Endothelial cell of umbilical vein (primary cell): ENCODE results near the gene ICAM1. TPM values are rescaled to one million over a fixed set of nuclear protein-coding genes. Genes with fewer than 3 reads are reported as not detected.

ENCODE experiments used
- BruUV-seq: library from RNA; stranded (reverse); fragments of 400-500 nt; replicated peaks from 2 replicates; lab custom pipeline; 2021; lab: Mats Ljungman, UMichigan
- CTCF ChIA-PET: fragments of 300-600, 350-600 bp; sonication (Branson Sonifier 250); formaldehyde crosslinking; loops from one replicate; lab custom pipeline; 2021; ENCODE audit warnings: antibody characterized with exemption, inconsistent platforms; lab: Charles Lee
- POLR2A ChIA-PET: fragments of 300-600, 350-600 bp; sonication (Branson Sonifier 250); formaldehyde crosslinking; loops from one replicate; lab custom pipeline; 2021; ENCODE audit warnings: antibody characterized with exemption, inconsistent platforms; lab: Charles Lee
- DNase-seq: peaks from one replicate; pipeline ENCODE4 v3.0.0-alpha.2; 2011; ENCODE audit warnings: low read depth, low spot score
- FAIRE-seq: peaks from 2 replicates; lab custom pipeline; 2011; peaks lifted over from hg19 to GRCh38; lab: Jason Lieb, UNC
- H2AFZ ChIP-seq: 2 replicates; pipeline ENCODE4 v1.6.0; 2012; ENCODE audit warnings: low read depth, low read length, control low read depth, inconsistent platforms
- H3K27ac ChIP-seq: 2 replicates; pipeline ENCODE4 v1.5.1; 2011; ENCODE audit warnings: low read depth, mild to moderate bottlenecking, control low read depth, low read length, moderate library complexity; ENCODE audit not compliant: insufficient read depth
- H3K27me3 ChIP-seq, 2 experiments: 2 replicates each; pipeline versions ENCODE4 v1.6.0 to v1.6.1; 2011; ENCODE audit warnings: low read length in 2 of 2, mixed read lengths in 1 of 2; ENCODE audit not compliant: control insufficient read depth in 2 of 2, insufficient read depth in 2 of 2
- H3K36me3 ChIP-seq, 2 experiments: 2 replicates in 1 of 2; 3 replicates in 1 of 2; pipeline ENCODE4 v1.5.1; 2011; ENCODE audit warnings: low read length in 2 of 2, mild to moderate bottlenecking in 1 of 2, moderate library complexity in 1 of 2; ENCODE audit not compliant: control insufficient read depth in 2 of 2, insufficient read depth in 2 of 2; ENCODE audit errors: extremely low read depth in 1 of 2
- H3K4me1 ChIP-seq: 3 replicates; pipeline ENCODE4 v1.5.1; 2011; ENCODE audit warnings: mild to moderate bottlenecking, low read length; ENCODE audit not compliant: control insufficient read depth, insufficient read depth; ENCODE audit errors: extremely low read depth
- H3K4me2 ChIP-seq: 2 replicates; pipeline ENCODE4 v1.6.1; 2011; ENCODE audit warnings: low read length, control low read depth, mixed read lengths; ENCODE audit not compliant: insufficient read depth
- H3K4me3 ChIP-seq, 3 experiments: fragments of 200-600 bp in 1 of 3; sonication (generic), shearing (Covaris generic) in 1 of 3; replicated peaks in 1 of 3; 2 replicates each; pipeline ENCODE4 v1.5.1; 2011 to 2016; ENCODE audit warnings: control low read depth in 3 of 3, low read length in 3 of 3, mild to moderate bottlenecking in 2 of 3, inconsistent platforms in 1 of 3, low read depth in 1 of 3, moderate library complexity in 1 of 3; ENCODE audit not compliant: insufficient read depth in 1 of 3
- H3K79me2 ChIP-seq: 2 replicates; pipeline ENCODE4 v1.6.0; 2012; ENCODE audit warnings: low read length, inconsistent platforms; ENCODE audit not compliant: control insufficient read depth, insufficient read depth
- H3K9ac ChIP-seq: replicated peaks from 2 replicates; pipeline ENCODE3; 2011; ENCODE audit warnings: low read length, control low read depth; ENCODE audit not compliant: insufficient read depth; ENCODE audit errors: extremely low read depth
- H3K9me1 ChIP-seq: replicated peaks from 3 replicates; pipeline ENCODE4 v1.6.0; 2011; ENCODE audit warnings: mild to moderate bottlenecking, low read length; ENCODE audit not compliant: control insufficient read depth, insufficient read depth; ENCODE audit errors: extremely low read depth
- H3K9me3 ChIP-seq: replicated peaks from 2 replicates; pipeline ENCODE4 v1.5.1; 2012; ENCODE audit warnings: low read length, inconsistent platforms; ENCODE audit not compliant: control insufficient read depth, insufficient read depth
- H4K20me1 ChIP-seq: replicated peaks from 2 replicates; pipeline ENCODE3; 2011; ENCODE audit warnings: mild to moderate bottlenecking, low read length; ENCODE audit not compliant: control insufficient read depth, insufficient read depth; ENCODE audit errors: extremely low read depth
- EZH2 ChIP-seq: IDR thresholded peaks from 2 replicates; pipeline ENCODE4 v1.6.1; 2012; ENCODE audit warnings: borderline replicate concordance, low read depth, mild to moderate bottlenecking, moderate library complexity, low read length, inconsistent platforms; ENCODE audit not compliant: severe bottlenecking
- FOS ChIP-seq: IDR thresholded peaks from 2 replicates; pipeline ENCODE4 v1.6.1; 2011; ENCODE audit warnings: mild to moderate bottlenecking, low read length, moderate library complexity, borderline replicate concordance; ENCODE audit not compliant: insufficient read depth
- GATA2 ChIP-seq: IDR thresholded peaks from 2 replicates; pipeline ENCODE4 v1.7.0; 2011; ENCODE audit warnings: low read depth, mild to moderate bottlenecking, moderate library complexity, mixed read lengths, low read length; ENCODE audit not compliant: insufficient read length, insufficient read depth
- POLR2A ChIP-seq: IDR thresholded peaks from 2 replicates; pipeline ENCODE4 v1.6.1; 2012; ENCODE audit warnings: low read depth, mild to moderate bottlenecking, control low read depth, low read length
- POLR2AphosphoS5 ChIP-seq: IDR thresholded peaks from 2 replicates; pipeline ENCODE4 v1.6.1; 2012; ENCODE audit warnings: low read depth, mild to moderate bottlenecking, control low read depth, low read length, moderate library complexity; ENCODE audit not compliant: insufficient read depth
- dilution Hi-C: fragments of 300-500 bp; cut with MboI; formaldehyde crosslinking; loops from one replicate; pipeline ENCODE4 v1.15.0; 2019; ENCODE audit warnings: low sequenced_read_pairs; ENCODE audit not compliant: extremely low pct_ligation_motif_present
- intact Hi-C: fragments of 100-400 bp; cut with micrococcal nuclease; formaldehyde crosslinking; loops from one replicate; pipeline ENCODE4 v1.10.0; 2022
- polyA plus RNA-seq, 4 experiments: library from polyadenylated mRNA; depleted of rRNA in 3 of 4; stranded (reverse) in 3 of 4; unstranded in 1 of 4; fragments of >200 nt; gene quantifications; 2 replicates each; pipeline versions ENCODE4 v1.2.1 to v1.2.3, GENCODE V29; 2011 to 2012; ENCODE audit warnings: missing spikeins in 1 of 4
- total RNA-seq: library from RNA; stranded (reverse); gene quantifications from 2 replicates; pipeline ENCODE4 v1.2.3, GENCODE V29; 2021

The ICAM1 gene
- total and polyA plus RNA-seq, 2 donors (not counting 3 experiments of a cell fraction or from before 2014, with no cell fraction given), result 20.5 to 30.4 TPM

DNA sequence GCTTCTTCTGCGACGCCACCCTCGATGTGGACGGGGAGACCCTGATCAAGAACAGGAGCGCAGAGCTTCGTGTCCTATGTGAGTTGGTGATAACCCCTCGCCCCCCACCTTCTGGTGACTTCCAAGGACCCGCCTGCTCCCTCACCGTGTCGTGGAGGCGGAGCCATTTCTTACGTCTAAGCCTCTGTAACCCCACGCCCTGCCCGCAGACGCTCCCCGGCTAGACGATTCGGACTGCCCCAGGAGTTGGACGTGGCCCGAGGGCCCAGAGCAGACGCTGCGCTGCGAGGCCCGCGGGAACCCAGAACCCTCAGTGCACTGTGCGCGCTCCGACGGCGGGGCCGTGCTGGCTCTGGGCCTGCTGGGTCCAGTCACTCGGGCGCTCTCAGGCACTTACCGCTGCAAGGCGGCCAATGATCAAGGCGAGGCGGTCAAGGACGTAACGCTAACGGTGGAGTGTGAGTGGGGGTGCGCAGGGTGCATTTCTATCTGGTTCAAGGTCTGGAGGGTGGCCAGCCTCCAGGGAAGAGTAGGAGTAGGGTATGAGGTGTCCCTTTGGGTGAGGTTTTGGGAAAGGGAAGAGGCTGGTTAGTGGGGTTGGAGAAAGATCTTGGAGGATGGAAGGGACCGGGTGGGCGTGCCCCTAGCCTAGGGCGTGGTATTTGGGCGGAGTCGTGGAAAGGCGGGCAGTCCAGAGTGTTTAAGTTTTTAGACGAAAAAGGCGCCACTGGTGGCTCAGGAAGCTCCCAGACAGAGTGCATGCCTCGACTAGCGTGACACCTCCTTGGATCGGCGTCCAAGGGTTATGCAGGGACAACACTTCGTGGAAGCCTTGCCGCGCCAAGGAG, 22.1 kb downstream of the ICAM1 start:
- FAIRE-seq (no peak), DNase-seq (no peak)
- peaks cover 25% of the 10 kb centered on the region for H3K4me1 ChIP-seq
- POLR2A ChIA-PET, result no interaction called here
- CTCF ChIA-PET, result interaction anchor here (1.0 to 3.2 kb wide), 4 partner anchors 24 to 96 kb away, joined by 3 to 18 read pairs (median 8); no protein-coding TSS in a partner anchor
- H3K4me3 ChIP-seq, result no peak overlapping the region
- H2AFZ ChIP-seq, result no peak overlapping the region
- H3K9ac ChIP-seq, result no peak overlapping the region
- peak; percentile 73 for TF ChIP-seq EZH2
- TF ChIP-seq FOS, result no peak
- TF ChIP-seq POLR2AphosphoS5, result no peak
- H3K27ac ChIP-seq, result no peak overlapping the region
- H3K36me3 ChIP-seq, result no peaks in the 10 kb centered on the region
- no TSS peak for BruUV-seq
- H3K9me3 ChIP-seq, result no peaks in the 10 kb centered on the region
- H3K9me1 ChIP-seq, result no peaks in the 10 kb centered on the region
- no peak overlapping the region for H3K4me2 ChIP-seq
- peaks cover 54 to 67% of the 10 kb centered on the region in 2 experiments for H3K27me3 ChIP-seq
- intact Hi-C loops (no loop called here), dilution Hi-C loops (no loop called here)
- no peaks in the 10 kb centered on the region for H4K20me1 ChIP-seq
- H3K79me2 ChIP-seq, result no peaks in the 10 kb centered on the region

- no peaks in the 10 kb centered on the region for H3K9me1 ChIP-seq
- DNase-seq (no peak), FAIRE-seq (no peak)
- no peak overlapping the region for H3K4me3 ChIP-seq
- H3K4me1 ChIP-seq, result peaks cover 24% of the 10 kb centered on the region
- H3K9me3 ChIP-seq, result no peaks in the 10 kb centered on the region
- H2AFZ ChIP-seq, result no peak overlapping the region
- dilution Hi-C loops (no loop called here), intact Hi-C loops (no loop called here)
- no TSS peak for BruUV-seq
- ChIA-PET CTCF (interaction anchor here (1.0 to 3.2 kb wide), 3 partner anchors 24 to 95 kb away, joined by 3 to 18 read pairs (median 4); no protein-coding TSS in a partner anchor), POLR2A (no interaction called here)
- H3K36me3 ChIP-seq, result no peaks in the 10 kb centered on the region
- no peak overlapping the region for H3K27ac ChIP-seq
- no peak overlapping the region for H3K4me2 ChIP-seq
- H3K27me3 ChIP-seq, result peaks cover 54 to 67% of the 10 kb centered on the region in 2 experiments
- TF ChIP-seq EZH2 (peak; percentile 64), POLR2AphosphoS5 (no peak), GATA2 (no peak), POLR2A (no peak), FOS (no peak)
- no peak overlapping the region for H3K9ac ChIP-seq
- no peaks in the 10 kb centered on the region for H4K20me1 ChIP-seq
- H3K79me2 ChIP-seq, result no peaks in the 10 kb centered on the region
Observed at GRCh38 chr19:10293637-10294367, 22.9 kb downstream of the ICAM1 start.
